A204.1 (cell line): ENCODE data around the gene EBF3.

Experiments used
- FAIRE-seq: peaks from 2 replicates; lab custom pipeline; 2012; peaks lifted over from hg19 to GRCh38; lab: Jason Lieb, UNC

EBF3 gene

DNA sequence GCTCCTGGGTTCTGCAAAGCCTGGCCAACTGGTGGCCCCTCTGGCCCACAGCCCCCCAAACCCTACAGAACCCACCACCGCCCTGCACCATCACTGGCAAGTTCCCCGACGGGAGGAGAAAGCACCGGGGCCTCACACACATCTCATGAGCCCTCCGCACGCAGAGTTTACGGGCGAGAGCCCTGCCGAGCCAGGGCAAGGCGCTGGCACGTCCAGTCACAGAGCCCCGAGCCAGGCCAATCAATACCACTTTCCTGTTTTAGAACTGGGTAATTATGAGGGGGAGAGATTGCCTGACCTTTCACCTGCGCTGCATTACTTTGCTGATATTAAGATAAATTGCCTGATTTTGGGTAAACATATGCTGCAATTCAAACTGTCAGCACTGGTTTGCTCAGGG lies 113.3 kb downstream of the EBF3 start:
- no peak for FAIRE-seq

DNA sequence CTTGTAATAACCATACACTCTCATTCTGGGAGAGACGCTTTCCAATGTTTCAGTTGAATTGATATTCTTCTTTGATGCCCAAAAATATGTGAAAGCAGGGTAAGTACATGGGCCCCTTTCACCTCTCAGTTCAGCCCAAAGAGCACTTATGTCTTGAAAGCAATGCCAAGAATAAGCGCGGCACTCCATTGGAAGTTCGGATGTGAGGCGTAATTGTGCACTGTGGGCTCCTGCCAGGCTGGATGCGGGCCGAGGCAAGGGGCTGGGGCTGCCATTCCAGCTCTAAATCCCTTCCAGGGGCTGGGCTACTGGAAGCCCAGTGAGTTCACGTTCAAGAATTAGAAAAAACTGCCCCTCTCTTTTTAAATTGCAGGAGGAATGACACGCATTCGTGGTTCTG lies 113.8 kb downstream of the EBF3 start:
- no peak for FAIRE-seq

GRCh38 chr10:129849853-129850252 lies 114.2 kb downstream of the EBF3 start:
- FAIRE-seq: no peak

GRCh38 chr10:129849452-129849750 lies 114.7 kb downstream of the EBF3 start:
- FAIRE-seq: no peak

GRCh38 chr10:129848696-129849451 lies 115.2 kb downstream of the EBF3 start:
- no peak for FAIRE-seq

GRCh38 chr10:129847741-129848483 lies 116.2 kb downstream of the EBF3 start:
- FAIRE-seq: no peak

DNA sequence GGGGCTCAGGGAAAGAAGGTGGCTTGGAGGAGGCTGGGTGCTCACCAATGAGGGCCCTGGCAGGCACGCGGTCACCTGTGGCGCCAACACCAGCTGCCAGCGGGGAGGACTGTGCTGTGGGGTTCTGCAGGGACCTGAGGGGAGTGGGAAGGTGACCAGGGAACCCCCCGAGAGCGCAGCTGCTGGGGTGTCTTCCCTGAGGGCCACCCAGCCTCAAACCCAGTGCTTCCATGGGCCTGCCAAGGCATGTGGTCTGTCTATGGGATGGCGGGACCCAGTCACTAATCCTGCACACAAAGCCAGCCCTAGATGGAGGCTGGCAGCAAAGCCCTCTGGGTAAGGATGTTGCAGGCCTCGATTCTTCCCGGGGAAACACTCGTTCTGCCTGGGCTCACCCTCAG lies 117.1 kb downstream of the EBF3 start:
- no peak for FAIRE-seq

GRCh38 chr10:129845111-129845753 lies 118.8 kb downstream of the EBF3 start:
- no peak for FAIRE-seq

DNA sequence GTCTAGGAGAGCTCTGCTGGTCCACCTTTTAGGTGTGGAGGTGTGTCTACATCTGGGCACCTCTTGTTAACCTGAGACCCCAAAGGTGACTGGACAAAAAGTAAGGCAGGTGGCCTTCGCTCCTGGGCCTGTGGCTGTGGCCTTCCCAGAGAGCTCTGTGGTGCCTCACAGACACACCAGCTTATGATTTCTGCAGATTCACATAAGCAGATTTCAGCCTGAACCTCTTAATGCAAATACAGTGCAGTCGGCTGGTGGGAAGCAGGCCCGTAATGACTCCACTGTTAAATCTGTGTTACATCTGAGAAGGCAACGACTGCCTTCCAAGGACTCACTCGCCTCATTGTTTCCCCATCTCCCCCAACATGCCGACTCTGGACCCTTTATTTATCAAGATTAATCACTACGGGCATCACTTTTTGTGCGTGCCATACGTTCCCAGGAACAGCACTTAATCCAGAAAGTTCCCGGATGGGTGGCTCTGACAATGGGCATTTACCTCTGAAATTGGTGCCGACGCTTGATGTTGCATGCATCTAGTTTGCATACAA lies 119.8 kb downstream of the EBF3 start:
- no peak for FAIRE-seq

- no peak for FAIRE-seq
These were observed 120.4 kb downstream of the EBF3 start for GRCh38 chr10:129843702-129844101.

GRCh38 chr10:129843131-129843541 lies 120.9 kb downstream of the EBF3 start:
- FAIRE-seq: no peak

DNA sequence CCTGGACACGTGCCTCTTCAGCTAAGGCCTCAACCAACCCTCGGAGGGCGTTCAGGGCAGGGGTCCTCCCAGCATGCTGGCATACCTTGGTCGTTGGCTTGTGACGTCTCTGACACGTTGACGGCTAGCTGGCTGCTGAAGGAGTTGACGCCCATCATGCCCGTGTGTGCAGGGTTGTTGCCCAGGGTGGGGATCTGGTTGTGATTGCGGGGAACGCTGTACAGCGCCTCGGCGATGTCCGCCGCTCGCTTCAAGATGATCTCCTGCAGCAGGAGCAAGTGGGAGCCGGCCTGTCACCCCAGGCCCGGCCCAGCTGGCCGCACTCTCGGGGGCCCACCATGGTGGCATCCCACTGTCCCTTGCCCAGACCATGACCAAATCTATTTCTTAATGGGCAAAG lies 122.0 kb downstream of the EBF3 start:
- FAIRE-seq: no peak

DNA sequence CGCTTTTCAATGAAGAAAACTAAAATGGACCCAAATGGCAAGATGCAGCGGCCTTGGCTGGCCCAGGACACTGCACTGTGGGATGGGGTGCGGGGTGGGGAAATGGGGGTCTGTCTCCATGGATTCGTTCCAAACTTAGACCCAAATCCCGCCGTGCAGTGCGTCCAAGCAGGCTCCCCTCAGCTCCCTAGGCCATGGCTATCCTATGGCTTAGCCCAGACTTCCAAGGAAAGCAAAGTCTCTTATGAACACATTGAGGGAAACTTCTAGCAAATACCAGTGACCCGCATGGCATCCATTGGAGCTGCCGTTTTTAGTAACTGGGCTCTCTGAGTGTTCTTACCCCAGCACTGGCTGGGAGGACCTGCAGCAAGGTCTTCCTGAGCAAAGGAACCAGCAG lies 122.5 kb downstream of the EBF3 start:
- FAIRE-seq: no peak

GRCh38 chr10:129841071-129841470 lies 123.0 kb downstream of the EBF3 start:
- FAIRE-seq: no peak

GRCh38 chr10:129840196-129840590 lies 123.9 kb downstream of the EBF3 start:
- FAIRE-seq: no peak

- no peak for FAIRE-seq
These were observed 124.5 kb downstream of the EBF3 start for GRCh38 chr10:129839285-129840195.

DNA sequence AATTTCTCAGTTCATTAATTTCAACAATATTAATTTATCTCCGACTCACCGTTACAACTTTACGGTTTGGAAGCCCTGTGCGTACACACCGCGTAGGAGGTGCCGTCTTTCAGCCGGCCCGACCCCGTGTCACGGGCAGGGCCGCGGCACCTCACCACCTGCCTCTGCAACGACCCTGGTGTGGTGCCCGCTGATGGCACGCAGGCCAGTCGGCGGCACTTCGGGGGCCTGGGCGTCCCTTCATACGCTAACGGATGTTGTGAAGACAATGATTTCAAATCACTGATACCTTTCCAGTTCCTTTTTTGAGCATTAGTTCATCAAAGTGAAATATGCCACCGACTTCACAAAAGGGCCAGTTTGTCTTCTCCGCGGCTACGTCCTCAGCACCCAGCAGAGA lies 125.3 kb downstream of the EBF3 start:
- FAIRE-seq: no peak

DNA sequence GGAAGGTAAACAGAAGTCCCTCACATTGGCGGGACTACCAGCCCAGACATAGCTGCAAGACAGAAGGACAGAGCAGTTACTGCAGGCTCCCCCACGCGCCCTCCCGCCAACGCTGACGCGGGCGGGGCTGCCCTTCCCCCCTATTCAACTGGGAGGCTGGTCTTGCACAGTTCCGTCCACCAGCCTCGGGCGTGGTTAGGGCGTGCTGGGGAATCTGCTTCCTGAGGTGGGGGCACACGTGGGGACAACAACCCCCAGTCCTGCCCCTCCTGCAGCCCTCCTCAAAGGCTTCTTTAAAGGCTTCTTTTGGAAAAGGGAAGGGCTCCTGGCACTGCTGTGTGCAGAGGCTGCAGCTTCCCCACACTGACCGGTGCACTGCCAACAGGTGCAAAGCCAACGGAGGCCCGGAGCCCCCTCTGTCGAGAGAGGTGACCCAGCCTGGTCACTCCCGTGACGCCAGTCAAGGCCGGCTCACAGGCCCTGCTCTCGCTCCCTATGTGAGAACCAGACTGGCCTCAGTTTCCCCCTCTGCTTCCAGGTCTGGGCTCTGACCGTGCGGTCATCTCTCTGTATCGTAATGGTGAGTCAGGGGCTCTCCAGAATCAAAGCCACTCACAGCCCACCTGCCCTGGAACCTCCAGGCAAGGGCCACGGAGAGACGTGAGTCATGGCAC lies 126.0 kb downstream of the EBF3 start:
- FAIRE-seq: no peak

DNA sequence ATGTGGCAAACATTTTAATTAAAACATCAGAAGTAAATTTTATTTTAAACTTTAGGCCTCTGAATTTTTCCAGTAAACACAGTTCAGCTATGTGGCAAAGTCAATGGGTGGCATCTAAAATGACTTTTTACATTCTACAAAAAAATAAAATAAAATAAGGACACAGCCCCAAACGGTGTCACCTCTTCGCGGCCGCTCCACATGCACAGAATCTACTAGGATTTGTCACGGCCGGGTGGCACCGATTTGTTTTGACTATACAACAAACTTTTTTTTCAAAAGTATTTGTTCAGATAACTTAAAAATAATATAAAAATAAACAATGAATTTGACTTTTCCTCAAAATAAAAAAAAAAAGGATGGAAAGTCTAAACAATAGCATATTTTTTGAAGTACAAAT lies 127.8 kb downstream of the EBF3 start:
- FAIRE-seq: no peak

- no peak for FAIRE-seq
These were observed 129.9 kb downstream of the EBF3 start for GRCh38 chr10:129833994-129834739.

GRCh38 chr10:129833468-129833950 lies 130.6 kb downstream of the EBF3 start:
- no peak for FAIRE-seq
